Lower leg skin (tissue), 3 donors: Measurements from ENCODE around the gene TEPSIN.

Experiments used
- CTCF ChIP-seq, 3 donors: fragments of 450-650 bp; IDR thresholded peaks; one replicate each; pipeline ENCODE4 v1.5.1; 2016; ENCODE audit warnings: antibody characterized with exemption in 3 of 3, mild to moderate bottlenecking in 3 of 3, moderate library complexity in 2 of 3
- POLR2A ChIP-seq, 2 donors: fragments of 450-650 bp; IDR thresholded peaks; one replicate each; pipeline ENCODE4 v1.6.1; 2016 to 2017; ENCODE audit warnings: antibody characterized with exemption in 2 of 2, mild to moderate bottlenecking in 1 of 2, moderate library complexity in 1 of 2

- TF ChIP-seq CTCF (IDR thresholded peaks at IDR 0.05) (no peak), POLR2A (IDR thresholded peaks at IDR 0.05) (no peak)
Measured at GRCh38 chr17:81217491-81217890, 21.4 kb downstream of the TEPSIN start.
